HG03064 (cell line): ENCODE data around the gene ABHD16B.

ENCODE experiments used
- ATAC-seq: cut with Tn5 transposase; IDR thresholded peaks from one replicate; pipeline ENCODE4 v1.9.1; 2021; ENCODE audit warnings: low read depth; ENCODE audit not compliant: unreplicated experiment

Gene ABHD16B

GRCh38 chr20:63892402-63892801, 31.1 kb downstream of the ABHD16B start:
- ATAC-seq = no peak

- ATAC-seq = no peak
Measured at GRCh38 chr20:63893999-63894357, 32.7 kb downstream of the ABHD16B start.

GRCh38 chr20:63894358-63895201, 33.3 kb downstream of the ABHD16B start, which contains the start of gene DNAJC5:
Gene DNAJC5, plus strand, starts transcription at chr20:63895126. Its CDS starts 33,220 bp downstream, at chr20:63928346.
- peak; percentile 70 for ATAC-seq

- peak; percentile 15 for ATAC-seq
Measured at GRCh38 chr20:63895202-63895951, 34.1 kb downstream of the ABHD16B start.

GRCh38 chr20:63895952-63896263, 34.6 kb downstream of the ABHD16B start:
- ATAC-seq = no peak

GRCh38 chr20:63896264-63897105, 35.2 kb downstream of the ABHD16B start:
- no peak for ATAC-seq

GRCh38 chr20:63897978-63898561, 36.8 kb downstream of the ABHD16B start:
- ATAC-seq = no peak

GRCh38 chr20:63898882-63899558, 37.7 kb downstream of the ABHD16B start:
- no peak for ATAC-seq

- ATAC-seq = no peak
Measured at GRCh38 chr20:63900413-63900812, 39.1 kb downstream of the ABHD16B start.

- no peak for ATAC-seq
Measured at GRCh38 chr20:63903796-63904561, 42.7 kb downstream of the ABHD16B start.

- no peak for ATAC-seq
Measured at GRCh38 chr20:63908008-63908682, 46.8 kb downstream of the ABHD16B start.

- ATAC-seq = no peak
Measured at GRCh38 chr20:63911176-63911575, 49.9 kb downstream of the ABHD16B start.
